ENCODE measurements around the gene PNPLA5. TPM values are rescaled to one million over a fixed set of nuclear protein-coding genes. Genes with fewer than 3 reads are reported as not detected.

PNPLA5 gene
- total RNA-seq, 1 experiment from 2014 or later: 5.3 TPM

- TF ChIP-seq AFF4 (CRISPR knock-in tag; IDR thresholded peaks at IDR 0.05; ENCODE audit: borderline replicate concordance): no peak
- no peak for TF ChIP-seq ZBTB43 (CRISPR knock-in tag; IDR thresholded peaks at IDR 0.05)
- TF ChIP-seq CDX4 (CRISPR knock-in tag; IDR thresholded peaks at IDR 0.05; ENCODE audit: borderline replicate concordance): no peak
- TF ChIP-seq NFATC4 (CRISPR knock-in tag; IDR thresholded peaks at IDR 0.05): no peak
- TF ChIP-seq E2F4 (CRISPR knock-in tag; IDR thresholded peaks at IDR 0.05; ENCODE audit: borderline replicate concordance, low read depth): no peak
- TF ChIP-seq EMX1 (CRISPR knock-in tag; IDR thresholded peaks at IDR 0.05): no peak
- TF ChIP-seq MXD4 (CRISPR knock-in tag; IDR thresholded peaks at IDR 0.05; ENCODE audit: borderline replicate concordance): no peak
- no peak for TF ChIP-seq ELF4 (CRISPR knock-in tag; IDR thresholded peaks at IDR 0.05; ENCODE audit: low read depth)
- TF ChIP-seq MLX (CRISPR knock-in tag; IDR thresholded peaks at IDR 0.05): no peak
- no peak for TF ChIP-seq NR3C1 (CRISPR knock-in tag; conservative IDR thresholded peaks at IDR 0.05; ENCODE audit: low read depth)
- no peak for TF ChIP-seq ZNF138 (CRISPR knock-in tag; conservative IDR thresholded peaks at IDR 0.05)
Observed at GRCh38 chr22:43841742-43842141, 50.1 kb downstream of the PNPLA5 start (continued).

GRCh38 chr22:43840851-43841250, 51.0 kb downstream of the PNPLA5 start:
- Mint-ChIP-seq H3K9me3 (no peaks in the 10 kb centered on the region), H3K4me3 (no peak overlapping the region), H3K36me3 (peaks cover 7% of the 10 kb centered on the region; the same call in 1 of the 2 replicates), H3K27me3 (ENCODE audit: low read depth) (no peaks in the 10 kb centered on the region), H3K27ac (peak overlapping the region; percentile 63; the same call in 1 of the 2 replicates), H3K4me1 (peaks cover 6% of the 10 kb centered on the region)
- no peak for DNase-seq (ENCODE audit: low spot score)
- ATAC-seq: no peak
- POLR2A ChIA-PET: no interaction called here
- TF ChIP-seq ETV6 (CRISPR knock-in tag; IDR thresholded peaks at IDR 0.05) (no peak), OVOL2 (CRISPR knock-in tag; IDR thresholded peaks at IDR 0.05; ENCODE audit: borderline replicate concordance) (no peak), CBFB (CRISPR knock-in tag; IDR thresholded peaks at IDR 0.05; ENCODE audit: low read depth) (no peak), CREM (CRISPR knock-in tag; IDR thresholded peaks at IDR 0.05) (no peak), ZNF512 (CRISPR knock-in tag; IDR thresholded peaks at IDR 0.05; ENCODE audit: borderline replicate concordance) (no peak), PRRX2 (CRISPR knock-in tag; IDR thresholded peaks at IDR 0.05) (no peak), SOX15 (CRISPR knock-in tag; IDR thresholded peaks at IDR 0.05) (no peak), ATF1 (CRISPR knock-in tag; IDR thresholded peaks at IDR 0.05) (no peak)
- TF ChIP-seq, protein P1, sequence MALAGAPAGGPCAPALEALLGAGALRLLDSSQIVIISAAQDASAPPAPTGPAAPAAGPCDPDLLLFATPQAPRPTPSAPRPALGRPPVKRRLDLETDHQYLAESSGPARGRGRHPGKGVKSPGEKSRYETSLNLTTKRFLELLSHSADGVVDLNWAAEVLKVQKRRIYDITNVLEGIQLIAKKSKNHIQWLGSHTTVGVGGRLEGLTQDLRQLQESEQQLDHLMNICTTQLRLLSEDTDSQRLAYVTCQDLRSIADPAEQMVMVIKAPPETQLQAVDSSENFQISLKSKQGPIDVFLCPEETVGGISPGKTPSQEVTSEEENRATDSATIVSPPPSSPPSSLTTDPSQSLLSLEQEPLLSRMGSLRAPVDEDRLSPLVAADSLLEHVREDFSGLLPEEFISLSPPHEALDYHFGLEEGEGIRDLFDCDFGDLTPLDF (CRISPR knock-in tag; IDR thresholded peaks at IDR 0.05): no peak
- TF ChIP-seq, protein P2, sequence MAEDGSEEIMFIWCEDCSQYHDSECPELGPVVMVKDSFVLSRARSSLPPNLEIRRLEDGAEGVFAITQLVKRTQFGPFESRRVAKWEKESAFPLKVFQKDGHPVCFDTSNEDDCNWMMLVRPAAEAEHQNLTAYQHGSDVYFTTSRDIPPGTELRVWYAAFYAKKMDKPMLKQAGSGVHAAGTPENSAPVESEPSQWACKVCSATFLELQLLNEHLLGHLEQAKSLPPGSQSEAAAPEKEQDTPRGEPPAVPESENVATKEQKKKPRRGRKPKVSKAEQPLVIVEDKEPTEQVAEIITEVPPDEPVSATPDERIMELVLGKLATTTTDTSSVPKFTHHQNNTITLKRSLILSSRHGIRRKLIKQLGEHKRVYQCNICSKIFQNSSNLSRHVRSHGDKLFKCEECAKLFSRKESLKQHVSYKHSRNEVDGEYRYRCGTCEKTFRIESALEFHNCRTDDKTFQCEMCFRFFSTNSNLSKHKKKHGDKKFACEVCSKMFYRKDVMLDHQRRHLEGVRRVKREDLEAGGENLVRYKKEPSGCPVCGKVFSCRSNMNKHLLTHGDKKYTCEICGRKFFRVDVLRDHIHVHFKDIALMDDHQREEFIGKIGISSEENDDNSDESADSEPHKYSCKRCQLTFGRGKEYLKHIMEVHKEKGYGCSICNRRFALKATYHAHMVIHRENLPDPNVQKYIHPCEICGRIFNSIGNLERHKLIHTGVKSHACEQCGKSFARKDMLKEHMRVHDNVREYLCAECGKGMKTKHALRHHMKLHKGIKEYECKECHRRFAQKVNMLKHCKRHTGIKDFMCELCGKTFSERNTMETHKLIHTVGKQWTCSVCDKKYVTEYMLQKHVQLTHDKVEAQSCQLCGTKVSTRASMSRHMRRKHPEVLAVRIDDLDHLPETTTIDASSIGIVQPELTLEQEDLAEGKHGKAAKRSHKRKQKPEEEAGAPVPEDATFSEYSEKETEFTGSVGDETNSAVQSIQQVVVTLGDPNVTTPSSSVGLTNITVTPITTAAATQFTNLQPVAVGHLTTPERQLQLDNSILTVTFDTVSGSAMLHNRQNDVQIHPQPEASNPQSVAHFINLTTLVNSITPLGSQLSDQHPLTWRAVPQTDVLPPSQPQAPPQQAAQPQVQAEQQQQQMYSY (CRISPR knock-in tag; IDR thresholded peaks at IDR 0.05): no peak
- TF ChIP-seq, protein P3, sequence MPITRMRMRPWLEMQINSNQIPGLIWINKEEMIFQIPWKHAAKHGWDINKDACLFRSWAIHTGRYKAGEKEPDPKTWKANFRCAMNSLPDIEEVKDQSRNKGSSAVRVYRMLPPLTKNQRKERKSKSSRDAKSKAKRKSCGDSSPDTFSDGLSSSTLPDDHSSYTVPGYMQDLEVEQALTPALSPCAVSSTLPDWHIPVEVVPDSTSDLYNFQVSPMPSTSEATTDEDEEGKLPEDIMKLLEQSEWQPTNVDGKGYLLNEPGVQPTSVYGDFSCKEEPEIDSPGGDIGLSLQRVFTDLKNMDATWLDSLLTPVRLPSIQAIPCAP (CRISPR knock-in tag; IDR thresholded peaks at IDR 0.05): no peak
- CTCF ChIA-PET: interaction anchor here (1.0 kb wide), 1 partner anchor 42 kb away, joined by 3 read pairs; no protein-coding TSS in a partner anchor
